H1 (cell line): ENCODE measurements around the gene EIF1AX. TPM values are rescaled to one million over a fixed set of nuclear protein-coding genes. Genes with fewer than 3 reads are reported as not detected.

ENCODE experiments used
- CTCF ChIA-PET: fragments of 300-600 bp; sonication (Branson Sonifier 250); formaldehyde crosslinking; loops from one replicate; lab custom pipeline; 2021; ENCODE audit not compliant: partially characterized antibody; lab: Charles Lee
- POLR2A ChIA-PET: fragments of 300-600 bp; sonication (Branson Sonifier 250); formaldehyde crosslinking; loops from one replicate; lab custom pipeline; 2021; ENCODE audit warnings: inconsistent platforms; ENCODE audit not compliant: partially characterized antibody; lab: Charles Lee
- DNase-seq, 2 experiments: peaks; one replicate each; pipeline versions ENCODE4 v3.0.0 to v3.0.0-alpha.2; 2010 to 2022; ENCODE audit warnings: low spot score in 2 of 2, low read depth in 1 of 2, mixed read lengths in 1 of 2
- FAIRE-seq: peaks from 2 replicates; lab custom pipeline; 2011; peaks lifted over from hg19 to GRCh38; lab: Jason Lieb, UNC
- H2AFZ ChIP-seq: 2 replicates; pipeline ENCODE4 v1.8.1; 2012; ENCODE audit warnings: low read length, inconsistent platforms
- H2AK5ac ChIP-seq: 2 replicates; pipeline ENCODE4 v1.6.1; 2013; ENCODE audit warnings: low read depth, low read length
- H2BK120ac ChIP-seq: replicated peaks from 2 replicates; pipeline ENCODE3; 2013; ENCODE audit warnings: low read depth, low read length, inconsistent platforms
- H2BK12ac ChIP-seq: 2 replicates; pipeline ENCODE4 v1.6.1; 2013; ENCODE audit warnings: low read depth, low read length
- H2BK15ac ChIP-seq: 2 replicates; pipeline ENCODE4 v1.6.1; 2013; ENCODE audit warnings: low read length
- H2BK20ac ChIP-seq: 2 replicates; pipeline ENCODE4 v1.6.1; 2013; ENCODE audit warnings: low read length
- H2BK5ac ChIP-seq: 2 replicates; pipeline ENCODE4 v1.6.1; 2013; ENCODE audit warnings: low read depth, low read length
- H3K14ac ChIP-seq: 2 replicates; pipeline ENCODE4 v1.6.1; 2013; ENCODE audit warnings: inconsistent platforms; ENCODE audit not compliant: insufficient read length
- H3K18ac ChIP-seq: 2 replicates; pipeline ENCODE4 v1.6.1; 2013; ENCODE audit warnings: low read length; ENCODE audit errors: extremely low read depth
- H3K23ac ChIP-seq: 2 replicates; pipeline ENCODE4 v1.6.1; 2013; ENCODE audit warnings: inconsistent platforms; ENCODE audit not compliant: insufficient read length
- H3K23me2 ChIP-seq: 2 replicates; pipeline ENCODE4 v1.6.1; 2013; ENCODE audit warnings: low read depth, low read length
- H3K27ac ChIP-seq: 2 replicates; pipeline ENCODE4 v1.6.1; 2011; ENCODE audit warnings: low read depth, low read length, inconsistent platforms
- H3K27me3 ChIP-seq, 4 experiments: replicated peaks in 1 of 4; 1 replicate in 1 of 4; 2 replicates in 3 of 4; pipeline versions ENCODE4 v1.6.1 to v1.8.1; 2011 to 2013; ENCODE audit warnings: low read length in 3 of 4, mild to moderate bottlenecking in 3 of 4, inconsistent platforms in 2 of 4, mixed read lengths in 2 of 4, moderate library complexity in 1 of 4; ENCODE audit not compliant: control insufficient read depth in 3 of 4, insufficient read depth in 3 of 4; ENCODE audit errors: extremely low read depth in 1 of 4
- H3K36me3 ChIP-seq, 4 experiments: 2 replicates each; pipeline versions ENCODE4 v1.6.1 to v1.8.1; 2011 to 2013; ENCODE audit warnings: mild to moderate bottlenecking in 4 of 4, low read length in 3 of 4, moderate library complexity in 2 of 4, control low read depth in 1 of 4, inconsistent platforms in 1 of 4; ENCODE audit not compliant: insufficient read depth in 4 of 4, control insufficient read depth in 2 of 4
- H3K4ac ChIP-seq: replicated peaks from 2 replicates; pipeline ENCODE3; 2013; ENCODE audit warnings: low read length, low read depth, mixed read lengths, inconsistent platforms; ENCODE audit not compliant: insufficient read length
- H3K4me1 ChIP-seq, 4 experiments: replicated peaks in 1 of 4; 1 replicate in 1 of 4; 2 replicates in 3 of 4; pipeline versions ENCODE4 v1.6.1 to v1.8.1; 2011 to 2013; ENCODE audit warnings: low read length in 3 of 4, inconsistent platforms in 2 of 4, mixed read lengths in 1 of 4; ENCODE audit not compliant: insufficient read depth in 4 of 4, control insufficient read depth in 3 of 4
- H3K4me2 ChIP-seq, 2 experiments: 2 replicates each; pipeline versions ENCODE4 v1.6.1 to v1.8.1; 2011 to 2013; ENCODE audit warnings: low read depth in 2 of 2, low read length in 2 of 2, control low read depth in 1 of 2, inconsistent platforms in 1 of 2, mild to moderate bottlenecking in 1 of 2; ENCODE audit not compliant: insufficient read depth in 1 of 2
- H3K4me3 ChIP-seq, 4 experiments: fragments of 200-600, 300-600 bp in 1 of 4; sonication (generic), shearing (Covaris generic), sonication (Bioruptor Twin) in 1 of 4; 2 replicates each; pipeline versions ENCODE4 v1.5.1 to v1.8.1; 2011 to 2016; ENCODE audit warnings: low read length in 4 of 4, low read depth in 3 of 4, control low read depth in 2 of 4, inconsistent platforms in 2 of 4, mild to moderate bottlenecking in 2 of 4, mixed read lengths in 1 of 4, moderate library complexity in 1 of 4; ENCODE audit not compliant: insufficient read depth in 2 of 4; ENCODE audit errors: extremely low read depth in 1 of 4
- H3K56ac ChIP-seq: replicated peaks from 2 replicates; pipeline ENCODE3; 2013; ENCODE audit warnings: low read depth, mild to moderate bottlenecking, mixed read lengths, low read length, inconsistent platforms; ENCODE audit not compliant: insufficient read length
- H3K79me1 ChIP-seq: 2 replicates; pipeline ENCODE4 v1.6.1; 2013; ENCODE audit warnings: low read depth, low read length, control low read depth
- H3K79me2 ChIP-seq, 2 experiments: 2 replicates each; pipeline versions ENCODE4 v1.6.1 to v1.8.1; 2012 to 2013; ENCODE audit warnings: low read length in 2 of 2, mild to moderate bottlenecking in 2 of 2, inconsistent platforms in 1 of 2; ENCODE audit not compliant: insufficient read depth in 2 of 2, control insufficient read depth in 1 of 2
- H3K9ac ChIP-seq, 4 experiments: replicated peaks in 1 of 4; 1 replicate in 1 of 4; 2 replicates in 3 of 4; pipeline versions ENCODE4 v1.6.1 to v1.8.1; 2011 to 2013; ENCODE audit warnings: low read depth in 3 of 4, low read length in 3 of 4, control low read depth in 2 of 4, mild to moderate bottlenecking in 2 of 4, moderate library complexity in 2 of 4, inconsistent platforms in 1 of 4; ENCODE audit errors: extremely low read depth in 1 of 4
- H3K9me3 ChIP-seq, 2 experiments: 2 replicates each; pipeline versions ENCODE4 v1.6.1 to v1.8.1; 2012 to 2013; ENCODE audit warnings: mild to moderate bottlenecking in 2 of 2, moderate library complexity in 2 of 2, control low read depth in 1 of 2, inconsistent platforms in 1 of 2, low read depth in 1 of 2, low read length in 1 of 2, mixed read lengths in 1 of 2; ENCODE audit not compliant: insufficient read depth in 2 of 2
- H4K20me1 ChIP-seq, 2 experiments: replicated peaks in 1 of 2; 2 replicates each; pipeline versions ENCODE3 to v1.8.1; 2011 to 2013; ENCODE audit warnings: inconsistent platforms in 2 of 2, low read length in 2 of 2, mild to moderate bottlenecking in 1 of 2; ENCODE audit not compliant: insufficient read depth in 2 of 2, control insufficient read depth in 1 of 2
- H4K5ac ChIP-seq: 2 replicates; pipeline ENCODE4 v1.6.1; 2013; ENCODE audit warnings: low read length, low read depth, mixed read lengths, inconsistent platforms; ENCODE audit not compliant: insufficient read length
- H4K8ac ChIP-seq: 2 replicates; pipeline ENCODE4 v1.8.0; 2013; ENCODE audit warnings: mild to moderate bottlenecking, moderate library complexity, low read length, inconsistent platforms; ENCODE audit not compliant: insufficient read depth; ENCODE audit errors: extremely low read depth
- H4K91ac ChIP-seq: replicated peaks from 2 replicates; pipeline ENCODE3; 2013; ENCODE audit warnings: low read length, mixed read lengths, inconsistent platforms; ENCODE audit not compliant: insufficient read length
- BACH1 ChIP-seq: IDR thresholded peaks from 2 replicates; pipeline ENCODE4 v1.6.1; 2012; ENCODE audit warnings: low read length, improper control_type of control experiment
- BCL11A ChIP-seq, 2 experiments: IDR thresholded peaks; one replicate each; pipeline ENCODE4 v1.6.1; 2011; ENCODE audit warnings: low read depth in 2 of 2, low read length in 2 of 2, mild to moderate bottlenecking in 2 of 2
- BRCA1 ChIP-seq: IDR thresholded peaks from 2 replicates; pipeline ENCODE4 v1.6.1; 2012; ENCODE audit warnings: low read depth, low read length, improper control_type of control experiment
- CBX5 ChIP-seq: fragments of 300-800, 300-1000 bp; sonication (generic); IDR thresholded peaks from 2 replicates; pipeline ENCODE4 v1.7.1; 2016; ENCODE audit warnings: antibody characterized with exemption, low read length, low read depth
- EGR1 ChIP-seq: IDR thresholded peaks from 2 replicates; pipeline ENCODE4 v1.6.1; 2011; ENCODE audit warnings: low read depth, low read length, borderline replicate concordance
- EZH2 ChIP-seq: fragments of 200-600 bp; sonication (generic); IDR thresholded peaks from 2 replicates; pipeline ENCODE4 v1.7.1; 2012; ENCODE audit warnings: low read depth, mild to moderate bottlenecking, moderate library complexity, low read length, inconsistent platforms; ENCODE audit not compliant: severe bottlenecking
- NANOG ChIP-seq: IDR thresholded peaks from 2 replicates; pipeline ENCODE4 v1.6.1; 2011; ENCODE audit warnings: low read length, low read depth, mild to moderate bottlenecking, inconsistent platforms; ENCODE audit not compliant: insufficient read depth, poor library complexity, severe bottlenecking
- PHF8 ChIP-seq: fragments of 200-600 bp; sonication (generic); conservative IDR thresholded peaks from 2 replicates; pipeline ENCODE4 v1.7.1; 2012; ENCODE audit warnings: low read depth, mild to moderate bottlenecking, inconsistent platforms, low read length, moderate library complexity
- SP1 ChIP-seq: IDR thresholded peaks from 2 replicates; pipeline ENCODE4 v1.6.1; 2011; ENCODE audit warnings: low read depth, low read length
- TAF1 ChIP-seq: IDR thresholded peaks from 2 replicates; pipeline ENCODE4 v1.6.1; 2011; ENCODE audit warnings: mild to moderate bottlenecking, low read depth, low read length
- WGBS, 2 experiments: shearing (Covaris generic) in 1 of 2; methylation state at CpG; one replicate each; pipeline versions ENCODE4 v1.1.6 to v1.1.7; 2013 to 2015; ENCODE audit warnings: low lambda C conversion rate in 2 of 2, mixed read lengths in 2 of 2, inconsistent platforms in 1 of 2, low coverage in 1 of 2, missing lambda C conversion rate in 1 of 2; ENCODE audit not compliant: insufficient replicate concordance in 2 of 2, insufficient coverage in 1 of 2, insufficient read length in 1 of 2; ENCODE audit errors: extremely low coverage in 1 of 2, missing lambda C conversion rate in 1 of 2; 5-methylcytosine and 5-hydroxymethylcytosine counted together
- polyA plus RNA-seq, 7 experiments: library from polyadenylated mRNA; depleted of rRNA in 3 of 7; stranded (reverse) in 5 of 7; unstranded in 2 of 7; fragments of >200 nt in 5 of 7; fragments of 200-250 nt in 2 of 7; gene quantifications; 1 replicate in 5 of 7; 2 replicates in 1 of 7; 4 replicates in 1 of 7; pipeline versions ENCODE4 v1.2.1 to v1.2.3, GENCODE V29; 2011 to 2013; ENCODE audit warnings: missing spikeins in 2 of 7, mixed read lengths in 2 of 7
- total RNA-seq: library from RNA; stranded (reverse); fragmentation: NEBNext Ultra II Directional; extraction: Animal tissue kit (Norgen Biotek cat#: 25700); gene quantifications from 2 replicates; pipeline ENCODE4 v1.2.1, GENCODE V29; 2021
- TF ChIP-seq, protein P1 (sequence below): IDR thresholded peaks from 2 replicates; pipeline ENCODE4 v1.6.1; 2011; ENCODE audit warnings: low read length, improper control_type of control experiment

The EIF1AX gene
- total and polyA plus RNA-seq, 2 of the 8 experiments (the other 6 are each of a cell fraction or from before 2014, with no cell fraction given): 34.0 to 175 TPM

DNA sequence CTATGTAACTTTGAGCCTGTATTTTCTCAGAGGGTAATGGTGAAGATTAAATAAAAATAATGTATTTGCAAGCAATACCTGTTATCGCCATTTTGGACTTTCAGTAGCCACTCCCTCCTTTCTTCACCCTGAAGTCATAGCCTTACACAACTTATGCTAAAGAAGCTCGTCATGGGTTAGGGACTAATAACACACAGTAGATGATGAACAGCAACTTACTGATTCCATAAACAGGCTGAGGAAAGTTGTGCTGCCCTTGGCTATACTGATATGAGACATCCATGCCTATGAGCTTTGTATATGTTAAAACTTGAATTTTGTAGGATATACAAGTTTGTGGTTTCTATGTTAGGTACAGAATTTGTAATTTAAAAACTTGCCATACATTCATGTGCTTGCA, 31.7 kb upstream of the EIF1AX start:
- no peak overlapping the region for H4K91ac ChIP-seq
- H3K23me2 ChIP-seq: no peaks in the 10 kb centered on the region
- no peak overlapping the region for H3K14ac ChIP-seq
- ChIA-PET CTCF (interaction anchor here (0.7 to 1.1 kb wide), 2 partner anchors 160 to 273 kb away, joined by 3 read pairs; no protein-coding TSS in a partner anchor), POLR2A (no interaction called here)
- H3K23ac ChIP-seq: no peak overlapping the region
- H3K79me2 ChIP-seq: no peaks in the 10 kb centered on the region
- H2AK5ac ChIP-seq: no peak overlapping the region
- no peak overlapping the region for H3K9ac ChIP-seq
- no peak overlapping the region for H3K4ac ChIP-seq
- H3K36me3 ChIP-seq: peaks cover 0 to 14% (median 0%) of the 10 kb centered on the region in 4 experiments; a peak in 4 of 8 replicates
- WGBS, 2 experiments: 100% methylated on average over 2 of the region's 2 CpGs; no CpG with 5 or more reads in 1 of the 2 experiments
- no peak overlapping the region for H2BK12ac ChIP-seq
- no peak overlapping the region for H4K5ac ChIP-seq
- H3K18ac ChIP-seq: no peak overlapping the region
- H3K4me2 ChIP-seq: no peak overlapping the region
- TF ChIP-seq TAF1 (no peak), SP1 (no peak), BACH1 (no peak), BCL11A (IDR thresholded peaks at IDR 0.05; ENCODE audit: low read depth in 2 of 2, low read length in 2 of 2) (no peak), CBX5 (no peak), EGR1 (no peak), BRCA1 (no peak), EZH2 (no peak), PHF8 (no peak), NANOG (no peak)
- TF ChIP-seq, protein P1, sequence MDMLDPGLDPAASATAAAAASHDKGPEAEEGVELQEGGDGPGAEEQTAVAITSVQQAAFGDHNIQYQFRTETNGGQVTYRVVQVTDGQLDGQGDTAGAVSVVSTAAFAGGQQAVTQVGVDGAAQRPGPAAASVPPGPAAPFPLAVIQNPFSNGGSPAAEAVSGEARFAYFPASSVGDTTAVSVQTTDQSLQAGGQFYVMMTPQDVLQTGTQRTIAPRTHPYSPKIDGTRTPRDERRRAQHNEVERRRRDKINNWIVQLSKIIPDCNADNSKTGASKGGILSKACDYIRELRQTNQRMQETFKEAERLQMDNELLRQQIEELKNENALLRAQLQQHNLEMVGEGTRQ: no peak
- H3K4me3 ChIP-seq: no peak overlapping the region
- no peak for FAIRE-seq
- no peak overlapping the region for H2BK20ac ChIP-seq
- no peak overlapping the region for H3K27ac ChIP-seq
- no peak overlapping the region for H2AFZ ChIP-seq
- H2BK15ac ChIP-seq: no peak overlapping the region
- no peaks in the 10 kb centered on the region for H3K27me3 ChIP-seq
- no peak overlapping the region for H2BK5ac ChIP-seq
- H3K56ac ChIP-seq: no peak overlapping the region
- H4K20me1 ChIP-seq: no peaks in the 10 kb centered on the region
- H3K9me3 ChIP-seq: no peaks in the 10 kb centered on the region
- H4K8ac ChIP-seq: no peak overlapping the region
- H3K4me1 ChIP-seq: no peaks in the 10 kb centered on the region
- DNase-seq: no peak
- no peak overlapping the region for H2BK120ac ChIP-seq
- no peaks in the 10 kb centered on the region for H3K79me1 ChIP-seq
